ENCODE data around the gene VWF. TPM values are rescaled to one million over a fixed set of nuclear protein-coding genes. Genes with fewer than 3 reads are reported as not detected.

The VWF gene
- total and polyA plus RNA-seq, 2 donors (not counting 1 experiment from before 2014, with no cell fraction given) = not detected

GRCh38 chr12:5954661-5955060 is 169.8 kb downstream of the VWF start:
- POLR2A ChIA-PET = no interaction called here
- no peak for ATAC-seq (ENCODE audit: low read depth)

More at GRCh38 chr12:5954661-5955060, 169.8 kb downstream of the VWF start:
- Histone ChIP-seq H3K4me2 (replicated peaks; ENCODE audit: low read depth, low read length, poor library complexity, severe bottlenecking) (no peak overlapping the region), H3K4me1 (ENCODE audit: control insufficient read depth in 2 of 2, insufficient read depth in 2 of 2, low read length in 2 of 2) (no peaks in the 10 kb centered on the region), H3K4me3 (ENCODE audit: control extremely low read depth in 1 of 5, extremely low read depth in 1 of 5, insufficient read depth in 1 of 5, low read depth in 2 of 5, low read length in 4 of 5) (no peak overlapping the region), H3K27me3 (replicated peaks in 1 of 4; ENCODE audit: control extremely low read depth in 1 of 4, control insufficient read depth in 3 of 4, insufficient read depth in 4 of 4, low read length in 3 of 4) (peaks cover 0 to 15% (median 4%) of the 10 kb centered on the region in 4 experiments), H3K27ac (ENCODE audit: low read length in 2 of 2) (no peak overlapping the region), H3K9ac (ENCODE audit: low read length) (no peak overlapping the region), H3K9me3 (ENCODE audit: control extremely low read depth in 1 of 3, control insufficient read depth in 2 of 3, insufficient read depth in 1 of 3, low read length in 2 of 3) (peaks cover 0 to 1% (median 0%) of the 10 kb centered on the region in 3 donors), H3K36me3 (replicated peaks in 1 of 2; ENCODE audit: control extremely low read depth in 1 of 2, control insufficient read depth in 1 of 2, extremely low read depth in 1 of 2, insufficient read depth in 2 of 2, low read length in 1 of 2) (no peaks in the 10 kb centered on the region), H4K20me1 (ENCODE audit: control insufficient read depth, insufficient read depth, low read length, poor library complexity, severe bottlenecking) (no peaks in the 10 kb centered on the region), H2AFZ (ENCODE audit: insufficient read depth, low read depth, low read length, poor library complexity, severe bottlenecking) (no peak overlapping the region), H3K79me2 (ENCODE audit: control insufficient read depth, insufficient read depth, low read length) (no peaks in the 10 kb centered on the region)
- Mint-ChIP-seq H3K27ac (no peak overlapping the region), H3K9me3 (ENCODE audit: insufficient read depth) (no peaks in the 10 kb centered on the region), H3K27me3 (peaks cover 40% of the 10 kb centered on the region), H3K4me3 (no peak overlapping the region), H3K4me1 (no peaks in the 10 kb centered on the region)
- no peak for DNase-seq
- TF ChIP-seq CTCF (IDR thresholded peaks at IDR 0.05) = no peak
- TF ChIP-seq EZH2 (IDR thresholded peaks at IDR 0.05; ENCODE audit: borderline replicate concordance, insufficient read depth, low read depth, low read length, poor library complexity, severe bottlenecking) = no peak
- no CpG with 5 or more reads among the region's 3 CpGs for WGBS (ENCODE audit: insufficient coverage)
- CTCF ChIA-PET = no interaction called here
- intact Hi-C loops (cut with micrococcal nuclease) = no loop called here
